ENCODE results near the gene MPRIP.

MPRIP gene

DNA sequence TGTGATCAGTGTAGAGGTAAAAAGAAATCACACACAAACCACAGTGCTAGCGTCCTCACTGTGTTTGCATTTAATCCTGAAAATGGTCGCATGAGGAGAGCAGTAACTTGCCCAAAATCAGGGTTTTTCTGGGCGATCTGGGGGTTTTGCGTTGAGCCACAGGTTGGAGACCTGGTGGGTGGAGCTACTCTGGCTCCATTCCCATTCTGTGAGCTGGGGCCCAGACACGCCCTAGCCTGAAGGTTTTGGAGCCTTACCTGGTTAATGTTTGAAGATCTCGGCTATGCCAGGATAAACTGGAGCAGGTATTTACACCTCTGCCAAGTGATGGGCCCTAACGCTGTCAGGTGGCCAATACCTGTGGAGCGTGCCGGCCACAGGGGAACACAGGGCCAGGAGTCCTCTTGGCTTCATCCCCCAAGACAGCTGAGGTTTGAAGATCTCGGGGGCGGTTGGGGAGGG, 48.4 kb downstream of the MPRIP start:
- no peak for DNase-seq
- peaks cover 54% of the 10 kb centered on the region for H3K36me3 Mint-ChIP-seq (ENCODE audit: low read depth)
- TF ChIP-seq, protein P1, sequence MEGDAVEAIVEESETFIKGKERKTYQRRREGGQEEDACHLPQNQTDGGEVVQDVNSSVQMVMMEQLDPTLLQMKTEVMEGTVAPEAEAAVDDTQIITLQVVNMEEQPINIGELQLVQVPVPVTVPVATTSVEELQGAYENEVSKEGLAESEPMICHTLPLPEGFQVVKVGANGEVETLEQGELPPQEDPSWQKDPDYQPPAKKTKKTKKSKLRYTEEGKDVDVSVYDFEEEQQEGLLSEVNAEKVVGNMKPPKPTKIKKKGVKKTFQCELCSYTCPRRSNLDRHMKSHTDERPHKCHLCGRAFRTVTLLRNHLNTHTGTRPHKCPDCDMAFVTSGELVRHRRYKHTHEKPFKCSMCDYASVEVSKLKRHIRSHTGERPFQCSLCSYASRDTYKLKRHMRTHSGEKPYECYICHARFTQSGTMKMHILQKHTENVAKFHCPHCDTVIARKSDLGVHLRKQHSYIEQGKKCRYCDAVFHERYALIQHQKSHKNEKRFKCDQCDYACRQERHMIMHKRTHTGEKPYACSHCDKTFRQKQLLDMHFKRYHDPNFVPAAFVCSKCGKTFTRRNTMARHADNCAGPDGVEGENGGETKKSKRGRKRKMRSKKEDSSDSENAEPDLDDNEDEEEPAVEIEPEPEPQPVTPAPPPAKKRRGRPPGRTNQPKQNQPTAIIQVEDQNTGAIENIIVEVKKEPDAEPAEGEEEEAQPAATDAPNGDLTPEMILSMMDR (IDR thresholded peaks at IDR 0.05), result no peak
- H3K27me3 Mint-ChIP-seq (ENCODE audit: low read depth, poor library complexity), result no peaks in the 10 kb centered on the region
- H3K9me3 Mint-ChIP-seq, result no peaks in the 10 kb centered on the region
- H3K4me1 Mint-ChIP-seq, result peaks cover 42% of the 10 kb centered on the region
- no peak overlapping the region for H3K27ac Mint-ChIP-seq
- no peak overlapping the region for H3K4me3 Mint-ChIP-seq

DNA sequence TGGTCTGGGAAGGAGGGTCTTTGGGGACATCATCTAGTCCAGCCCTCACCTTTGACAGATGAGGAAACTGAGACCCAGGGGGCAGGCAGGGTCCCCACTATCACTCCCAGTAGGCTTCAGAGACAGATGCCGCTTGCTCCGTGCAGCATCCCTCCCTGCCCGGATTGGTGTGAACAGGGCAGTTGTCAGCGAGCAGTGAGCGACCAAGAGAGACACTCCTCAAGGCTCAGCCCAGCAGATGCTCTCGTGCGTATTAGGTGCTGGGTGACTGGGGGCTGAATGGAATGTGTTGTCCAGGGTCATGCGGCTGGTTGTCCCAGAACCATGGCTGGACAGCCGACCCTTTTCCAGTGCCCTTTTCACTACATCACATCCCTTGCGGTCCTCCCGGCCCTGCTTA, 49.0 kb downstream of the MPRIP start:
- no peak for DNase-seq
- Mint-ChIP-seq H3K4me3 (no peak overlapping the region), H3K4me1 (peaks cover 42% of the 10 kb centered on the region), H3K36me3 (ENCODE audit: low read depth) (peaks cover 51% of the 10 kb centered on the region), H3K27me3 (ENCODE audit: low read depth, poor library complexity) (no peaks in the 10 kb centered on the region), H3K9me3 (no peaks in the 10 kb centered on the region), H3K27ac (no peak overlapping the region)
- TF ChIP-seq, protein P1 (IDR thresholded peaks at IDR 0.05), result no peak

DNA sequence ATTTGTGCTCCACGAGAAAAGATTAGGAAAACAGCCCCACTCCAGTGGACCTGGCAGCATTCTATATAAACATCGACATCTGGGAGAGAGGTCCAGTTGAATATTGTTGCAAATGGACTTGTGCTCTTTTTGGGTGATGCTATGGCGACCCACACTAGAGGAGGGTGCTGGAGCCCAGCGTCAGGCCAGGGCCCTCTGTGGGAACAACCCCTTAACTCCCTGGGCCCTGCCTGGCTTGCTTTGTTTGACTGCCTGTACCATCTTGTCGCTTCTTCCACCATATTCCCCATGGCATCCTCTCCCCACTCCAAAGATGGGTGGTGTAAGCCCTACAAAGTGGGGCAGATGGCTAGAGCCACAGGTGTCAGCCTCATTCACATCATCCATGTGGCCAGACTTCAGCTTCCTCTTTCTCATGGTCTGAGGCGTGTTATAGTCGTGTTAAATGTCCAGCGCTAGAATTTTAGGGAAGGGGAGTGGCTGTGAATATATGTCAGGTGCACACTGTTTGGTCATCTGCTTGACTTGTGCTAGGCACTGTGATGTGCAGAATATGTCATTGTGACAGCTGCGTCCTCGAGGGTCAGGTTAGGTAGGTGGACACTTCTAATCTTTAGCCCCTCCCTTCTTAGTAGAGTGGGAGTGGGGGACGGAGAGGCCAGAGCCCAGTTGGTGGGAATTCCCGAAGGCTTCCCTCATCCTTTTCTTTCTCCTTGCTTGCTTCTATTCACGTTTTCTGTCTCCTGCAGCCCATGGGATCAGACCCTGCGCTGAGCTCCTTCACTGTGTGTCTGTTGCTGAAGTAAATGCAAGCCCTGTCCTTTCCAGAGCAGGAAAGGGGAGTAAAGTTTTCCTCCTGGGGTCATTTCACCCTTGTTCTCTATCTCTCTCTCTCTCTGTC, 49.8 kb downstream of the MPRIP start:
- peaks cover 42% of the 10 kb centered on the region for H3K4me1 Mint-ChIP-seq
- H3K27ac Mint-ChIP-seq, result peak overlapping the region; percentile 47
- TF ChIP-seq, protein P1 (IDR thresholded peaks at IDR 0.05), result no peak
- no peaks in the 10 kb centered on the region for H3K9me3 Mint-ChIP-seq
- DNase-seq, result no peak
- H3K27me3 Mint-ChIP-seq (ENCODE audit: low read depth, poor library complexity), result no peaks in the 10 kb centered on the region
- H3K4me3 Mint-ChIP-seq, result no peak overlapping the region
- peaks cover 43% of the 10 kb centered on the region for H3K36me3 Mint-ChIP-seq (ENCODE audit: low read depth)

DNA sequence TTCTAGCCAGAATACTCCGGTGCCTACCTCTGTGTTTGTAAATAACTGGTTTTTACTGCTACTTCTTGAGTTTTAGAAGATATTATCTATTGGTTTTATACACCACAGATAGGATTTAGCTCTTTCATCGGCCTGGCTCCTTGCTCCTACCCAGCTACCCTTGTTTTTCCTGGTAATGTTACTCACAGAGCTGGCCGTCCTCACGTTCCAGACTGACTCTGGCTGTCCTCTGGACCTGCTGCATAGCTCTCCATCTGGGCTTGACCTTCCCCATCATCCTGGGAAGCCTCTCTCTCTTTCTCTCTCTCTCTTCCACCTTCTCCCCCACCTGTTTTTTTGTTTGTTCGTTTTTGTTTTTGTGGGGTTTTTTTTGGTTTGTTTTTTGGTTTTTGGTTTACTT, 51.5 kb downstream of the MPRIP start:
- H3K4me3 Mint-ChIP-seq, result no peak overlapping the region
- TF ChIP-seq, protein P1 (IDR thresholded peaks at IDR 0.05), result no peak
- no peak for DNase-seq
- peak overlapping the region; percentile 49 for H3K27ac Mint-ChIP-seq
- H3K9me3 Mint-ChIP-seq, result no peaks in the 10 kb centered on the region
- H3K36me3 Mint-ChIP-seq (ENCODE audit: low read depth), result peaks cover 28% of the 10 kb centered on the region
- no peaks in the 10 kb centered on the region for H3K27me3 Mint-ChIP-seq (ENCODE audit: low read depth, poor library complexity)
- peaks cover 52% of the 10 kb centered on the region for H3K4me1 Mint-ChIP-seq

DNA sequence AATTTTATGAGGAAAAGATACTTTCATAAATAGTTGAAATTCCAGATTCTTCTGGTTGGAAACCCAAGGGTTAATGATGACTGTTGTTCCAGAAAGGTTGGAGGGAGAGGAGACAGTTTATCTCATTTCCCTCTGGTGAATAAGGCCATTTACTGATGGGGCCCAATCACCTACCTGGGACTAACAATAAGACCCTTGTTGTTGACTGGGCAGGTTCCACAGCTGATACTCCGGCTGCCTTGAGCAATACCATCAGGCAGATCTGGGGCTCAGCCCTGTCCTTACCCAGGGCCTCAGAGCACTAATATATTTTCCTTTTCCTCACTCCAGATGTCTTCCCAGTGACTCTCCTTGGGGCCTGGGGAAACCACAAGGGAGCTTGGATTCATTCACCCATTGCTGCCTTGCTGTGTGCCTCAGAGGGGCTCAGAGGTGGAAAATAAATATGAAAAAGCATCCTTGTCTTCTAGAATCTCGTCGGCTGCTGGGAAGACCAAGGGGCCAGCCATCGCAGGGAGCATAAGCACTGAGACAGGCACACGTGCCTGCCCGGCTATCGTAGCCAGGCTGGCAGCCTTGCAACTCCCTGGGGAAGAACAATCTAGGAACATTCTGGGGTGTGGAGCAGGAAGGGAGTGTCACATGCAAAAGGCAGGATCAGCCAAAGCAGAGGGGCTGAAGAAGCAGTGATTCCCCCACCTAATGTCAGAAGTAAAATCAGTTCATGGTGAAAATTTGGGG, 54.4 kb downstream of the MPRIP start:
- Mint-ChIP-seq H3K27ac (peak overlapping the region; percentile 93), H3K36me3 (ENCODE audit: low read depth) (peaks cover 25% of the 10 kb centered on the region), H3K27me3 (ENCODE audit: low read depth, poor library complexity) (no peaks in the 10 kb centered on the region), H3K4me3 (no peak overlapping the region), H3K4me1 (peaks cover 50% of the 10 kb centered on the region), H3K9me3 (no peaks in the 10 kb centered on the region)
- TF ChIP-seq, protein P1 (IDR thresholded peaks at IDR 0.05), result no peak
- DNase-seq, result no peak
